Ascending aorta (tissue), 2 donors: Measurements from ENCODE around the gene STX10. TPM values are rescaled to one million over a fixed set of nuclear protein-coding genes. Genes with fewer than 3 reads are reported as not detected.

Experiments
- DNase-seq, 2 donors: peaks; one replicate each; pipeline ENCODE4 v3.0.0-alpha.2; 2019; ENCODE audit warnings: low spot score in 2 of 2
- H3K27ac ChIP-seq, 2 donors: fragments of 200-600 bp; sonication (generic); one replicate each; pipeline ENCODE4 v1.5.1; 2016 to 2017; ENCODE audit warnings: mild to moderate bottlenecking in 1 of 2
- H3K27me3 ChIP-seq: fragments of 200-600 bp; sonication (generic); one replicate; pipeline ENCODE4 v1.5.1; 2017
- H3K36me3 ChIP-seq, 2 donors: fragments of 200-600 bp; sonication (generic); one replicate each; pipeline ENCODE4 v1.5.1; 2016
- H3K4me1 ChIP-seq, 2 donors: fragments of 200-600 bp; sonication (generic); one replicate each; pipeline ENCODE4 v1.5.1; 2016 to 2017; ENCODE audit warnings: mild to moderate bottlenecking in 1 of 2
- H3K4me3 ChIP-seq, 2 donors: fragments of 200-600 bp; sonication (generic); one replicate each; pipeline ENCODE4 v1.5.1; 2016 to 2017; ENCODE audit warnings: mild to moderate bottlenecking in 1 of 2
- H3K9me3 ChIP-seq, 2 donors: fragments of 200-600 bp; sonication (generic); one replicate each; pipeline ENCODE4 v1.5.1; 2016
- CTCF ChIP-seq, 3 experiments: fragments of 200-600 bp in 2 of 3; fragments of 450-650 bp in 1 of 3; sonication (generic) in 2 of 3; IDR thresholded peaks; one replicate each; pipeline ENCODE4 v1.5.1; 2016 to 2019; ENCODE audit warnings: antibody characterized with exemption in 3 of 3, mild to moderate bottlenecking in 1 of 3, moderate library complexity in 1 of 3
- intact Hi-C: fragments of 100-400 bp; cut with DNase I; formaldehyde crosslinking; loops from one replicate; pipeline ENCODE4 v1.15.1; 2023
- total RNA-seq: library from RNA; depleted of rRNA; stranded (reverse); fragments of >200 nt; gene quantifications from one replicate; pipeline ENCODE4 v1.1.0, GENCODE V29; 2016

Gene STX10
- total RNA-seq, 1 donor from 2014 or later: 31.6 TPM

GRCh38 chr19:13110099-13110610 lies 40.0 kb downstream of the STX10 start:
- TF ChIP-seq CTCF (IDR thresholded peaks at IDR 0.05): no peak
- H3K4me1 ChIP-seq: no peaks in the 10 kb centered on the region
- H3K9me3 ChIP-seq: no peaks in the 10 kb centered on the region
- no peak overlapping the region for H3K4me3 ChIP-seq
- H3K27me3 ChIP-seq: no peaks in the 10 kb centered on the region
- no peak overlapping the region for H3K27ac ChIP-seq
- intact Hi-C loops: no loop called here
- DNase-seq: no peak
- peaks cover 16 to 26% of the 10 kb centered on the region in 2 donors for H3K36me3 ChIP-seq

- Histone ChIP-seq H3K4me3 (no peak overlapping the region), H3K27ac (no peak overlapping the region), H3K36me3 (peaks cover 16 to 26% of the 10 kb centered on the region in 2 donors), H3K27me3 (no peaks in the 10 kb centered on the region), H3K4me1 (no peaks in the 10 kb centered on the region), H3K9me3 (no peaks in the 10 kb centered on the region)
- intact Hi-C loops: no loop called here
- TF ChIP-seq CTCF (IDR thresholded peaks at IDR 0.05): no peak
- DNase-seq: no peak
These were observed 40.6 kb downstream of the STX10 start for GRCh38 chr19:13109361-13110098.

GRCh38 chr19:13104848-13105711 lies 45.1 kb downstream of the STX10 start:
- Histone ChIP-seq H3K9me3 (no peaks in the 10 kb centered on the region), H3K27me3 (no peaks in the 10 kb centered on the region), H3K4me3 (peak overlapping the region in 1 of 2 donors; percentile 26), H3K27ac (peak overlapping the region; percentile 9 to 92), H3K4me1 (peaks cover 14 to 19% of the 10 kb centered on the region in 2 donors), H3K36me3 (peaks cover 9 to 15% of the 10 kb centered on the region in 2 donors)
- TF ChIP-seq CTCF (IDR thresholded peaks at IDR 0.05): no peak
- intact Hi-C loops: loop anchor here (5.0 kb wide), 1 partner anchor 157 kb away; no protein-coding TSS in a partner anchor
- peak in 1 of 2 donors; percentile 67 for DNase-seq

GRCh38 chr19:13104360-13104847 lies 45.8 kb downstream of the STX10 start:
- TF ChIP-seq CTCF (IDR thresholded peaks at IDR 0.05): peak; percentile 74 to 84 (median 79)
- H3K4me3 ChIP-seq: peak overlapping the region in 1 of 2 donors; percentile 26
- H3K27ac ChIP-seq: peak overlapping the region; percentile 36 to 92
- intact Hi-C loops: loop anchor here (5.0 kb wide), 1 partner anchor 158 kb away; no protein-coding TSS in a partner anchor
- H3K9me3 ChIP-seq: no peaks in the 10 kb centered on the region
- peak in 1 of 2 donors; percentile 82 for DNase-seq
- no peaks in the 10 kb centered on the region for H3K27me3 ChIP-seq
- peaks cover 9 to 10% of the 10 kb centered on the region in 2 donors for H3K36me3 ChIP-seq
- H3K4me1 ChIP-seq: peaks cover 14 to 19% of the 10 kb centered on the region in 2 donors

GRCh38 chr19:13103581-13104359 lies 46.4 kb downstream of the STX10 start:
- peak overlapping the region; percentile 81 to 92 for H3K27ac ChIP-seq
- no peak for TF ChIP-seq CTCF (IDR thresholded peaks at IDR 0.05)
- H3K4me3 ChIP-seq: peak overlapping the region in 1 of 2 donors; percentile 67
- no peak for DNase-seq
- peaks cover 4 to 6% of the 10 kb centered on the region in 2 donors for H3K36me3 ChIP-seq
- peaks cover 14 to 21% of the 10 kb centered on the region in 2 donors for H3K4me1 ChIP-seq
- H3K9me3 ChIP-seq: no peaks in the 10 kb centered on the region
- H3K27me3 ChIP-seq: no peaks in the 10 kb centered on the region
- intact Hi-C loops: loop anchor here (5.0 kb wide), 1 partner anchor 159 kb away; no protein-coding TSS in a partner anchor
